Measurements from ENCODE around the gene CACNA1B.
"Not testable (repeated sequence)": the region's sequence is repeated elsewhere in the genome, so short reads cannot be mapped to it uniquely, and the experiment has no call there.

Gene CACNA1B

GRCh38 chr9:137877506-137878122 is at the start of gene CACNA1B:
Gene CACNA1B (plus strand): TSS chr9:137877782. CDS start chr9:137877934, 152 bp downstream.
- DNase-seq (ENCODE audit: low read depth in 2 of 2): not testable (repeated sequence)

GRCh38 chr9:137827908-137828526 is 49.6 kb upstream of the CACNA1B start:
- no peak for DNase-seq (ENCODE audit: low read depth in 2 of 2)

- DNase-seq (ENCODE audit: low read depth in 2 of 2): no peak
These were observed 48.9 kb upstream of the CACNA1B start for GRCh38 chr9:137828527-137829259.

GRCh38 chr9:137829260-137829996 is 48.2 kb upstream of the CACNA1B start:
- no peak for DNase-seq (ENCODE audit: low read depth in 2 of 2)

- DNase-seq (ENCODE audit: low read depth in 2 of 2): no peak
These were observed 45.3 kb upstream of the CACNA1B start for GRCh38 chr9:137832191-137832700.

GRCh38 chr9:137832830-137833590 is 44.6 kb upstream of the CACNA1B start:
- no peak for DNase-seq (ENCODE audit: low read depth in 2 of 2)

- DNase-seq (ENCODE audit: low read depth in 2 of 2): no peak
These were observed 43.6 kb upstream of the CACNA1B start for GRCh38 chr9:137833721-137834613.

- DNase-seq (ENCODE audit: low read depth in 2 of 2): no peak
These were observed 42.6 kb upstream of the CACNA1B start for GRCh38 chr9:137834846-137835546.

GRCh38 chr9:137836151-137836830 is 41.3 kb upstream of the CACNA1B start:
- DNase-seq (ENCODE audit: low read depth in 2 of 2): no peak

- DNase-seq (ENCODE audit: low read depth in 2 of 2): no peak
These were observed 40.7 kb upstream of the CACNA1B start for GRCh38 chr9:137836831-137837241.

- DNase-seq (ENCODE audit: low read depth in 2 of 2): no peak
These were observed 40.0 kb upstream of the CACNA1B start for GRCh38 chr9:137837345-137838278.

GRCh38 chr9:137838576-137838975 is 39.0 kb upstream of the CACNA1B start:
- DNase-seq (ENCODE audit: low read depth in 2 of 2): no peak

- DNase-seq (ENCODE audit: low read depth in 2 of 2): no peak
These were observed 34.2 kb upstream of the CACNA1B start for GRCh38 chr9:137843355-137843754.

GRCh38 chr9:137851516-137852267 is 25.9 kb upstream of the CACNA1B start:
- DNase-seq (ENCODE audit: low read depth in 2 of 2): no peak

GRCh38 chr9:137853392-137853995 is 24.1 kb upstream of the CACNA1B start:
- no peak for DNase-seq (ENCODE audit: low read depth in 2 of 2)

GRCh38 chr9:137860361-137860760 is 17.2 kb upstream of the CACNA1B start:
- no peak for DNase-seq (ENCODE audit: low read depth in 2 of 2)

Measured in stimulated activated CD8-positive, alpha-beta memory T cell treated with anti-CD3 and anti-CD28 coated beads, Interleukin-7, amount 100 ng/mL, for 1 hour (primary cell).